Mammary epithelial cell (primary cell): ENCODE results near the gene NHLRC2.

Experiments used
- CTCF ChIP-seq, 2 donors: IDR thresholded peaks in 1 of 2; conservative IDR thresholded peaks in 1 of 2; 2 replicates each; pipeline ENCODE4 v1.5.1; 2011 to 2012; ENCODE audit warnings: inconsistent platforms in 2 of 2, low read length in 2 of 2, mild to moderate bottlenecking in 2 of 2, control low read depth in 1 of 2, low read depth in 1 of 2; ENCODE audit not compliant: insufficient read depth in 1 of 2; ENCODE audit errors: extremely low read depth in 1 of 2
- EZH2 ChIP-seq: IDR thresholded peaks from 2 replicates; pipeline ENCODE4 v1.6.1; 2012; ENCODE audit warnings: low read length, inconsistent platforms, borderline replicate concordance

DNA sequence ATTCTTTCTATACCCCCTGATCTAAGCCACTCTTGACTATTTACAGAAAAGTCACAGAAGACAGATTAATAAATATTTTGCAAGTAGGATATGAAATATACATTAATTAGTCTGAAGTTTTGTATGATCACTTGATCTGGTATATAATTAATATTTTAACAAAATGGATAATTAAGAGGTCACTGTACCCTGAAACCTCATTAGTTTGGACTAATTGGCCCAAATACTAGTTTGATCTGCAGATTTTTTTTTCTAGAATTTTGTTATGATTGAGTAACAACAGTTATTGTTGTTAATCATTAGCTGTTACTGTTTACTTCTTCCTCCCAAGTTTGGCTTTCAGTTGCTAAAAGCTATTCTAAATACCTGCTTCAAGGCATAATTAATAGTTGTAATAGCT is 2.7 kb downstream of the NHLRC2 start:
- no peak for TF ChIP-seq EZH2
- no peak for TF ChIP-seq CTCF (conservative IDR thresholded peaks at IDR 0.05 in 1 of 2, IDR thresholded peaks at IDR 0.05 in 1 of 2; ENCODE audit: extremely low read depth in 1 of 2, insufficient read depth in 1 of 2, low read depth in 1 of 2, low read length in 2 of 2)
